MV-4-11 (cell line): ENCODE data around the gene SH2D1B.
"Not testable (repeated sequence)": the region's sequence is repeated elsewhere in the genome, so short reads cannot be mapped to it uniquely, and the experiment has no call there.

Experiments
- DNase-seq: peaks from one replicate; lab custom pipeline; 2025; lab: John Stamatoyannopoulos, UW

The SH2D1B gene

GRCh38 chr1:162412002-162412401 lies at the start of gene SH2D1B:
Gene SH2D1B, minus strand, starts transcription at chr1:162412136. Its CDS starts 120 bp downstream, at chr1:162412016.
- no peak for DNase-seq

GRCh38 chr1:162458236-162458635 lies 46.3 kb upstream of the SH2D1B start:
- no peak for DNase-seq

GRCh38 chr1:162456323-162456722 lies 44.4 kb upstream of the SH2D1B start:
- DNase-seq = no peak

GRCh38 chr1:162454361-162454760 lies 42.4 kb upstream of the SH2D1B start:
- not testable (repeated sequence) for DNase-seq

GRCh38 chr1:162446946-162447345 lies 35.0 kb upstream of the SH2D1B start:
- no peak for DNase-seq

- no peak for DNase-seq
Observed at GRCh38 chr1:162444903-162445302, 33.0 kb upstream of the SH2D1B start.

GRCh38 chr1:162432977-162433713 lies 21.2 kb upstream of the SH2D1B start:
- DNase-seq = not testable (repeated sequence)

GRCh38 chr1:162430583-162430982 lies 18.6 kb upstream of the SH2D1B start:
- DNase-seq = no peak

GRCh38 chr1:162422662-162423375 lies 10.9 kb upstream of the SH2D1B start:
- peak; percentile 98 for DNase-seq

GRCh38 chr1:162421258-162422164 lies 9.6 kb upstream of the SH2D1B start:
- DNase-seq = no peak

- no peak for DNase-seq
Observed at GRCh38 chr1:162420120-162420519, 8.2 kb upstream of the SH2D1B start.

- DNase-seq = not testable (repeated sequence)
Observed at GRCh38 chr1:162419450-162419931, 7.6 kb upstream of the SH2D1B start.

- peak; percentile 16 for DNase-seq
Observed at GRCh38 chr1:162418584-162418983, 6.6 kb upstream of the SH2D1B start.

GRCh38 chr1:162417650-162418049 lies 5.7 kb upstream of the SH2D1B start:
- DNase-seq = no peak

GRCh38 chr1:162416909-162417308 lies 5.0 kb upstream of the SH2D1B start:
- no peak for DNase-seq

- DNase-seq = no peak
Observed at GRCh38 chr1:162416215-162416614, 4.3 kb upstream of the SH2D1B start.

GRCh38 chr1:162407539-162407938 lies 4.4 kb downstream of the SH2D1B start:
- no peak for DNase-seq

- no peak for DNase-seq
Observed at GRCh38 chr1:162406811-162407210, 5.1 kb downstream of the SH2D1B start.

GRCh38 chr1:162405800-162406199 lies 6.1 kb downstream of the SH2D1B start:
- DNase-seq = no peak

- no peak for DNase-seq
Observed at GRCh38 chr1:162404550-162405160, 7.3 kb downstream of the SH2D1B start.

- DNase-seq = no peak
Observed at GRCh38 chr1:162400790-162401355, 11.1 kb downstream of the SH2D1B start.
